NCI-H2107 treated with DMSO at 0.1 percent for 48 hours (cell line): ENCODE measurements around the gene RIN3.

Experiments used
- DNase-seq: peaks from one replicate; lab custom pipeline; 2025; ENCODE audit not compliant: unreplicated experiment; lab: John Stamatoyannopoulos, UW

The RIN3 gene

DNA sequence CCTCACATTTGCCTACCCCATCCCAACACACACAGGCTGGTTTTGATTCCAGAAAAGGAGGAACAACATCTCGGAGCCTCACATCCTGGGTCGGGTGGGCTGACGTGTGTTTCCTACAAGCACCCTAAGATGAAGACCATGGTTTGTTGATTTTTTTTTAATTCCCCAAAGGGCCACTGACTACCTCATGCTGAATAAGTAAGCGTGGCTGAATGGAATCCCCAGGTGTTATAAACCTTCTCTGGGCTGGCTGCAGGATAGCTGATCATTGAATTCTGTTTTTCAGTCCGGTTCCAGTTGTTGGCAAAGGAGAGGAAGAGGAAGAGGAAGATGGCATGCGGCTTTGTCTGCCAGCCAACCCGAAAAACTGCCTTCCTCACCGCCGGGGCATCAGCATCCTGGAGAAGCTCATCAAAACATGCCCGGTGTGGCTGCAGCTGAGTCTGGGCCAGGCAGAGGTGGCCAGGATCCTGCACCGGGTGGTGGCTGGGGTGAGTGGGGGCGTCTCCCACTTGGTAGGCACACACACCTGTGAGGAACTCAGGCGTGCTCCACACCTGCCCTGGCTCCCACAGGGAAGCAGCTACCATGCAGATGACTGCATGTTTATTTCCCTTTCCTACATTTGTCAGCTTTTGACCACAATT lies 42.0 kb downstream of the RIN3 start:
- DNase-seq: no peak

DNA sequence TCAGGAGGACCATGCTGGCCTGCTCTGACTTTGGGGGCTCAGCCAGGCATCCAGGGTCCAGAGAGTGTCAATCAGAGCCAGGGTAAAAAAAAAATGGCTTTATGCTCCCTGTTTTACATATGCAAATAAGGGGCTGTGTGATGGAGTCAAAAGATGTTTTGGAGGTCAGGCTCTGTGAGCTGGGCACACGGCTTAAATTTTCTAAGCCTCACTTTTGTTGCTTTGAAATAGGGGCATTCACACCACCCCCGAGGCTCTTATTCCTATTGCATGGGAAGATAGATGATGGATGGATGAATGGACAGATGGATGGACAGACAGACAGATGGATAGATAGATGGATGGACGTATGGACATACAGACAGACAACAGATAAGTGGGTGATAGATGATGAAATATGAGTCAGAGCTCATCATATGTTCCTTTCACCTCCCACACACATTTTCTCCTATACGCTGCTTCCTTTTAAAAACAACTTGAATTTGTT lies 42.7 kb downstream of the RIN3 start:
- DNase-seq: no peak

DNA sequence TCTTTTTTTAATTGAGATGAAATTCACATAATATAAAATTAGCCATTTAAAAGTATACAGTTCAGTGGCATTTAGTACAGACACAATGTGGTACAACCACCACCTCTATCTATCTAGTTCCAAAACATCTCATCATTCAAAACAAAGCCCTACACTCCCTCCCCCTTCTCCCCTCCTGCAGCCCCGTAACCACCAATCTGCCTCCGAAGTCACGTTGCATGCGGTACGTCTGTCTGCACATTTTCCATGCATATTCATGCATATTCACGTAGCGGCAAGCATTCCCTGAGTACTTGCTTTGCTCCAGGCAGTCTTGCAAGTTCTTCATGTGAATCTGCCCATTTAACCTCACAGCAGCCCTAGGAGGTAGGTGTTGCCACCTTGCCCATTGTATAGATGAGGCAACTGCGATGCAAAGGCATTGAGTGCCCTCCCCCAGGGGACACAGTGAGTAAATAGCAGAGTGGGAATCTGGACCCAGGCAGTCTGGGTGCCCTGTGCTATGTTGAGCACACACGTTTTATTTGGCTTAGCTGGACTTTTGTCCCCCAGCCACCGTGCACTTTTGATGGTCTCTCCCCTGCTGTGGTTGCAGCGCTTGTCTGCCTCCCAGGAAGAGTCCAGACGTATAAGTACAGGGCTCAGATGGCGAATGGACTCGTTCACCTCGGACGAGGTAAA lies 43.4 kb downstream of the RIN3 start:
- DNase-seq: no peak

GRCh38 chr14:92557544-92557912 lies 43.9 kb downstream of the RIN3 start:
- no peak for DNase-seq

GRCh38 chr14:92558319-92558718 lies 44.7 kb downstream of the RIN3 start:
- DNase-seq: no peak

DNA sequence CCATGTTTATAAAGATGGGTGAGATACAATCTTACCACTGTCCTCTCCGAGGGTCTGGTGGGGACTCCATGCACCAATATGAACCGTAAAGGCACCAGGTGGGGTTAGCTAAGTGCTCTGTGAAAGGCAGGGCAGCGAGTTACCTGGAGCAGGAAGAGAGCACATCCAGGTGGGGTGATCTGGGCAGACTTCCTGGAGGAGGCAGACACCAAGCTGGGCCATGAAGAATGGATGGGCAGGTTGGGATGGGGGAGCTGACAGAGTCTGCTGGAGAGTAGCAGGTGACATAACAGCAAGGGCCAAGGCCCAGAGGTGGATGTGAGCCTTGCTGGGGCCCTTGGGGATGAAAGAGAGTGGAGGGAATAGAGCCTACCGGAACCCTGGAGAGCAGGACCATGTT lies 45.9 kb downstream of the RIN3 start:
- no peak for DNase-seq

- no peak for DNase-seq
These were observed 46.7 kb downstream of the RIN3 start for GRCh38 chr14:92560106-92560865.

GRCh38 chr14:92561906-92562479 lies 48.4 kb downstream of the RIN3 start:
- DNase-seq: no peak

GRCh38 chr14:92563359-92563758 lies 49.8 kb downstream of the RIN3 start:
- no peak for DNase-seq

DNA sequence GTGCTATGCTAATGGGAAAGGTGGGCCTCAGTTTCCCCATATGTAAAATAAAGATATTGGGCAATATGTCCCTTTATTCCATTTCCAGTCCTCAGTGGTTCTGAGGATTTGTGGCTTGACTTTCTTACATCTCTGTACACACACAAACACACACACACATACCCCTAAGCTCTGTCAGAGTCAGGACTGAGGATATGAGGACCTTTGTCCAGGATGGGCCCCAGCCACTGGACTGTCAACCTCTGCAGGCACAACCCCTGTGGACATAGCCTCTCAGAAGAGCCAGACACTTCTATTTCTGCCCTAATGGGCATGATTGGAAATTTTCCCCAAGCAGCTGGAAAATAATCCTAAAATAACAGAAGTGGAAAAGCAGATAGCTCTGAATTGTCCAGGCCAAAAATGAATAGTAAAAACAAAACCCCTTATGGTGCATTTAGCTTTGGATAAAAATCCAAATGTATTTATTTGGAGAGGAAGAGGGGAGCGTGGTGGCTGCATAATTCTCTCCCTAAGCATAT lies 50.2 kb downstream of the RIN3 start:
- DNase-seq: no peak

GRCh38 chr14:92564344-92565039 lies 50.9 kb downstream of the RIN3 start:
- DNase-seq: no peak

DNA sequence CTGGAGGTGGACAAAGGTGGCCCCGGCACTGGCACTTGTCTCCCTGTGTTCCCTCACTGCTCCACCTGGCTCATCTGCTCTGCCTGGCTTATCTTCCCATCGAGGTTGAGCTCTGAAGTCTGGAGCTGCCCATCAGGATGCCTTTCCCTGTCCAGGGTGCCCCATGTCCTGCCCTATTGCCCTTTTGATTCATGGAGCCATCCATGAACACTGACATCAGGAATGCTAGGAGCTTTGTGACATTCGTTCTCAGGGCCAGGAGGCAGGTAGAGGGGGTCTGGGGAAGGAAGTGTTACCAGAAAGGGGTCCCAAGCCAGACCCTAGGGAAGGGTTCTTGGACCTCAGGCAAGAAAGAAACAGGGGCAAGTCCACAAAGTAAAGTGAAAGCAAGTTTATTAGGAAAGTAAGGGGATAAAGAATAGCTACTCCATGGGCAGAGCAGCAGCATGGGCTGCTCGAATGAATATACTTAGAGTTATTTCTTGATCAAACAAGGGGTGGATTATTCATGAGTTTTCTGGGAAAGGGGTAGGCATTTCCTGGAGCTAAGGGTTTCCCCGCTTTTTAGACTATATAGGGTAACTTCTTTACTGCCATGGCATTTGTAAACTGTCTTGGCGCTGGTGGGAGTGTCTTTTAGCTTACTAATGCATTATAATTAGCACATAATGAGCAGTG lies 51.6 kb downstream of the RIN3 start:
- DNase-seq: no peak

DNA sequence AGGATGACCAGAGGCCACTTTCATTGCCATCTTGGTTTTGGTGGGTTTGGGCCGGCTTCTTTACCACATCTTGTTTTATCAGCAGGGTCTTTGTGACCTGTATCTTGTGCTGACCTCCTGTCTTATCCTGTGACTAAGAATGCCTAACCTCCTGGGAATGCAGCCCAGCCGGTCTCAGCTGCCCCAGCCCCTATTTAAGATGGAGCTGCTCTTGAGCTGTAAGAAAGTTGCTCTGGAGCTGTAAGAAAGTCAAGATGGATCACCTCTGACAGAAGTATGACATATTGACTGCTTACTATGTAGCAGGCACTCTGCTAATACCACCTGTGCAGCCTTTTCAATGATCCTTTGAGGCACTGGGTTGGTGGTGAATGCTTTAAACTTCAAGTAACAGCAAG lies 52.1 kb downstream of the RIN3 start:
- no peak for DNase-seq

GRCh38 chr14:92567173-92567725 lies 53.7 kb downstream of the RIN3 start:
- no peak for DNase-seq

DNA sequence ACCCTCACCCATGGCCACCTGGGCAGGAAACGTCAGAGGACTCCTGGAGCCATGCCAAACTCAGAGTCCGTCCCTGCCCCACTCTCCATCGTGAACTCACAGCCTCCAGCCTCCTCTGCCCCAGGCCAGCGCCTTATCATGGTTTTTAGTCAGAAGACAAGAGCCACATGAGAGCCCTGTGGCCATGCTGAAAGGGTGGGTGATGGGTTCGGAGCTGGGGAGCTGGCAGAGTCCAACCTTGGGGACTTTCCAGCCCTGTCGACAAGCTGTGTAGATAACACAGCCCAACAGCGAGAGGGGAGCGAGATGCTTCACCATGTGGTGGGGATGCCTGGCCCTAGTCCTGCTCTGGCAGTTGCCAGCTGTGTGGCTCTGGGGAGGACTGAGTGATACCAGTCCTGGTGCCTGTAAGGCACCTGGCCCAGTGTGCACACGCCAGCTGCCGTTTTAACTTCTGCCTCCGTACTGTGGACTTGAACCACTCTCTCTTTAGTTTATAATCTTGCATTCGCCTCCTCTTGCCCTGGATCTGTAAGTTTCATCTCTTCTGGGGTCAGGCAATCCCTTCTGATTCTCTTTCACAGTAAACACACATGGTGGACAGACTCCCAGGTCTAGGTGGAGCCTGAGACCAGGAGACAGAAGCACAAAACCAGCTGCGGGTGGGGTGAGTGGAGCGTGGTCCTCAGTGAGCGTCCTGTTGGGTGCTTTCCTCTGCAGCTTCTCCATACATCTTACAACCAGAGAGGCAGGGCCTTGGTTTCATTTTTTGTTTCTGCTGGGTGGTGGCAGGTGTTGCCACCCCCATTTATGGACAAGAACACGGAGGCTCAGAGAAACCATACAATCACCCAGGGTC lies 55.3 kb downstream of the RIN3 start:
- DNase-seq: no peak

GRCh38 chr14:92570674-92571262 lies 57.2 kb downstream of the RIN3 start:
- DNase-seq: no peak

DNA sequence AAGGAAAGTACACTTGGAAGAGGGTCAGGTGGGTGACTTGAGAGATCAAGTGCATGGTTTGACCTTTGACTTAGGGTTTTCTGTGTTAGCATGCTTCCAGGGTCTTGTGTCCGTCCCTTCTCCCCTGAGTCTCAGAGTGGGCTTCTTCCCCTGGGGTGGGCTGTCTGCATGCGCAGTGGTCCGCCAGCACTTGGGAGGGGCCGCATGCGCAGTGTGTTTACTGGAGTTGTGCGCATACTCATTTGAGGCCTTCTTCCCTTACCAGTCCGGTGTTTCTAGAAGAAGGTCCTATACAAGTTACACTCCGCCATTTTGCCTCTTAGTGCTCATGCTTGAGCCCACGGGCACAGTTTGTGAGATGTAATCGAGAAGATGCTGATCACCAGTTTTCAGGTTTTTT lies 58.5 kb downstream of the RIN3 start:
- no peak for DNase-seq

DNA sequence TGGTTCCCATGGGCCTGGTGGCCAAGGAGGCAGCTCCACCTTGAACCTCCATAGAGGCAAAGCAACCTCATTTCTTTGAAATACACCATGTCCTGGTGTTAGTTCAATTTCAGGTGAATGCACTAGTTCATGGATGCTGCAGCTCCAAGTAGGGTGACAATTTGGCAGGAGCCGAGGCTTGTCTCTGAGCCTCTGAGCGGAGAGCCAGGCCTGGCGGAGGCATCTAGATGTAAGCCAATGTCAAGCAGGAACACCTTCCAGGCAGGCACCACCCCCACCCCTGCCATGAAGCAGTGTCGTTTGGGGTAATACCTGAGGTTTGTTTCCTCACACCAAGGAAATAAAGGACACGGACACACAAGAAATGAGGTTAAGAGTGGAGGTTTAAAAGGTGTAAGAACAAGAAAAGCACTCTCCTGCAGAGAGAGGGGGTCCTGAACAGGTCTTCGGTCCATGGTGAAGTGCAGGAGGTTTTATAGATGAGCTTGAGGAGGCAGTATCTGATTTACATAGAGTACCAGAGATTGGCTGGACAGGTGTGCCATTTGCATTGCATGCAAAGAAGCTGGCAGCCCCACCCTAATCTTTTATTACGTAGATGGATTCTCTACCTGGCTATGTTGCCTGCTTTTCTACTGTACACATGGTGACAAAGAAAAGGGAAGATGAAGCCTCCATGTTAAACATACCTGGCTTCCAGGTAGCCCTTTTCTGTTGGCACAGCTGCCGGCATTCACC lies 60.3 kb downstream of the RIN3 start:
- no peak for DNase-seq
